ENCODE results near the gene UGT1A8. TPM values are rescaled to one million over a fixed set of nuclear protein-coding genes. Genes with fewer than 3 reads are reported as not detected.
A peak's percentile ranks its signal among the peaks of the same experiment; 100 is the strongest.

The UGT1A8 gene
- total RNA-seq, 1 donor from 2014 or later = 0.17 TPM

GRCh38 chr2:233798335-233799086 is 181.1 kb downstream of the UGT1A8 start:
- peaks cover 10% of the 10 kb centered on the region for H3K27me3 Mint-ChIP-seq
- peak; percentile 54 for DNase-seq (ENCODE audit: extremely low spot score, unreplicated experiment)
- no peak for TF ChIP-seq CTCF (conservative IDR thresholded peaks at IDR 0.05)
- no peaks in the 10 kb centered on the region for H3K4me1 Mint-ChIP-seq (ENCODE audit: unreplicated experiment)
- H3K4me3 Mint-ChIP-seq = no peak overlapping the region
- H3K9me3 Mint-ChIP-seq = no peaks in the 10 kb centered on the region
- H3K36me3 Mint-ChIP-seq = no peaks in the 10 kb centered on the region
- H3K27ac Mint-ChIP-seq = no peak overlapping the region

- H3K27ac Mint-ChIP-seq = no peak overlapping the region
- H3K9me3 Mint-ChIP-seq = no peaks in the 10 kb centered on the region
- H3K4me3 Mint-ChIP-seq = no peak overlapping the region
- H3K4me1 Mint-ChIP-seq (ENCODE audit: unreplicated experiment) = no peaks in the 10 kb centered on the region
- no peaks in the 10 kb centered on the region for H3K36me3 Mint-ChIP-seq
- DNase-seq (ENCODE audit: extremely low spot score, unreplicated experiment) = peak; percentile 49
- peaks cover 17% of the 10 kb centered on the region for H3K27me3 Mint-ChIP-seq
- TF ChIP-seq CTCF (conservative IDR thresholded peaks at IDR 0.05) = no peak
These were observed 181.7 kb downstream of the UGT1A8 start for GRCh38 chr2:233799087-233799665.

- H3K4me1 Mint-ChIP-seq (ENCODE audit: unreplicated experiment) = no peaks in the 10 kb centered on the region
- no peaks in the 10 kb centered on the region for H3K9me3 Mint-ChIP-seq
- DNase-seq (ENCODE audit: extremely low spot score, unreplicated experiment) = no peak
- TF ChIP-seq CTCF (conservative IDR thresholded peaks at IDR 0.05) = no peak
- H3K4me3 Mint-ChIP-seq = no peak overlapping the region
- peaks cover 21% of the 10 kb centered on the region for H3K27me3 Mint-ChIP-seq
- no peak overlapping the region for H3K27ac Mint-ChIP-seq
- H3K36me3 Mint-ChIP-seq = no peaks in the 10 kb centered on the region
These were observed 182.3 kb downstream of the UGT1A8 start for GRCh38 chr2:233799716-233800115.

- no peak for TF ChIP-seq CTCF (conservative IDR thresholded peaks at IDR 0.05)
- H3K36me3 Mint-ChIP-seq = no peaks in the 10 kb centered on the region
- H3K9me3 Mint-ChIP-seq = no peaks in the 10 kb centered on the region
- no peak for DNase-seq (ENCODE audit: extremely low spot score, unreplicated experiment)
- peaks cover 25% of the 10 kb centered on the region for H3K27me3 Mint-ChIP-seq
- H3K27ac Mint-ChIP-seq = no peak overlapping the region
- no peaks in the 10 kb centered on the region for H3K4me1 Mint-ChIP-seq (ENCODE audit: unreplicated experiment)
- no peak overlapping the region for H3K4me3 Mint-ChIP-seq
These were observed 182.8 kb downstream of the UGT1A8 start for GRCh38 chr2:233800208-233800607.

- H3K36me3 Mint-ChIP-seq = no peaks in the 10 kb centered on the region
- DNase-seq (ENCODE audit: extremely low spot score, unreplicated experiment) = peak; percentile 43
- TF ChIP-seq CTCF (conservative IDR thresholded peaks at IDR 0.05) = no peak
- H3K9me3 Mint-ChIP-seq = no peaks in the 10 kb centered on the region
- no peak overlapping the region for H3K27ac Mint-ChIP-seq
- H3K4me1 Mint-ChIP-seq (ENCODE audit: unreplicated experiment) = no peaks in the 10 kb centered on the region
- H3K27me3 Mint-ChIP-seq = peaks cover 27% of the 10 kb centered on the region
- no peak overlapping the region for H3K4me3 Mint-ChIP-seq
These were observed 184.1 kb downstream of the UGT1A8 start for GRCh38 chr2:233801357-233802131.

Measured in type B pancreatic cell (in vitro differentiated cells).